ENCODE measurements around the gene FAM163B.

Gene FAM163B

DNA sequence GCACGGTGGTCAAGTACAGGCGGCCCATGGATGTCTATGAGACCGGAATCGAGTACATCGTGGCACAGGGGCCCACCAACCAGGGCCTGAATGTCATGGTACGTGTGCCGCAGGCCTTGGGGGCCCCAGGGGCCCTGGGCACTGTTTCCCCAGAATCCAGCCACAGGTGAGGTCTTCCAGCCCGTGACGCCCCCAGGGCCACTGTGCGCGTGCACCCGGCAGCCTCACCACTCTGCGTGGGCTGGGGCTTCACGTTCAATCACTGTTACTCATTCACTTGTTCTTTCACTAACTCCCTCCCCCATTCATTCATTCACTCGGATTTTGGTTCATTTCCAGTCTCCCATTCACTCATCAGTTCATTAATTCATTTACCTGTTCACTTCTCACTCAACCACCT is 62.1 kb downstream of the FAM163B start:
- no peak for DNase-seq (ENCODE audit: low read depth in 2 of 2)

DNA sequence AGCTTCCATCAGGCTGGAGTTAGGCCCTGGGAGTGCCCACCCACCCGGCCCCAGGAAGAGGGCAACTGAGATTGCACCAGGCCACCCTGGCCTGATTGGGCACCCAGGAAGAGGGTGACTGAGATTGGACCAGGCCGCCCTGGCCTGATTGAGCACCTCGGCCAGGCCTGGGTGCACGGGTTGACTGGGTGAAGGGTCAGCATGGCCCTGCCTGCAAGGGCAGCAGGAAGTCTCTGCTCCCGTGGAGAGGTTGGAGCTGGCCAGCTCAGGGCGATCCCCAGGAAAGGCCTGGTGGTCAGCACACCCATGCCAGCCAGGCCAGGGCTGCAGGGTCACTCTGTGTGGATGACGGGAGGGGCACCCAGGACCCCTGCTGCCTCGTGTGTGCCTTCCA is 62.9 kb downstream of the FAM163B start:
- no peak for DNase-seq (ENCODE audit: low read depth in 2 of 2)

DNA sequence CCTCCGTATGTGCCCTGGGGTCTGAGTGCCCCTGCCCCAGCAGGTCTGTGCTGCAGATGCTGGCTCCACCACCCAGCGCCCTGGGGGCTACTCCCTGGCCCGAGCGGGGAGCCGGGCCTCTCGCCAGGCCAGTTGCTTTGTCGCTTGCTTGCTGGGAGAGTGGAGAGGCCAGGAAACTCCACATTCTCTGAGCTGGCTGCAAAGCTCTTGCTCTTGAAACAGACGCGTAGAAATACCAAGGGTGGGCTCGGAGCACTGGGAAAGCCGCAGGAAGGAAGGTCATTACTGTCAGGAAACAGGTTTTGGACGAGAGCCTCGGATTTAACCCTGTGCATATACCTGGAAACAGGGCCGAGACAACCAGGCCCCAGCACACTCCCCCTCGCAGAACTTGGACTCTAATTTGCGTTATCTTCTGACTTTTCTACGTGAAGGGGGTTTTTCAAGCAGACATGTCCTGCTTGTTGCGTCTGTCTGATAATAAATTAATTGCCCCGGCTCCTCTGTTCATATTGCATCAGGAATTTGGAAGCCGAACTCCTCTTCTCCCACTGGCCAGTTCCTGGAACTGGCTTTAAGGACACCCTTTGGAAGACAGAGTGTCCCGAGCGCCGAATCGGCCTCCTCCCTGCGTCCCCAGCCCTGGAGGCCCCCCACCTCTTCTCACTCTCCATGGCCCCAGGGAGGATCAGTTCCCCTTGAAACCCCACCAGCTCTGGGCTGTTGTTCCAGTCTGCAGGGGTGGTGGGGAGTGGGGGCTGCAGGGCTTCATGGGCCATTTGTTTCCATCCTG is 63.5 kb downstream of the FAM163B start:
- DNase-seq (ENCODE audit: low read depth in 2 of 2), result no peak

GRCh38 chr9:133543772-133544467 is 65.3 kb downstream of the FAM163B start:
- DNase-seq (ENCODE audit: low read depth in 2 of 2), result no peak

DNA sequence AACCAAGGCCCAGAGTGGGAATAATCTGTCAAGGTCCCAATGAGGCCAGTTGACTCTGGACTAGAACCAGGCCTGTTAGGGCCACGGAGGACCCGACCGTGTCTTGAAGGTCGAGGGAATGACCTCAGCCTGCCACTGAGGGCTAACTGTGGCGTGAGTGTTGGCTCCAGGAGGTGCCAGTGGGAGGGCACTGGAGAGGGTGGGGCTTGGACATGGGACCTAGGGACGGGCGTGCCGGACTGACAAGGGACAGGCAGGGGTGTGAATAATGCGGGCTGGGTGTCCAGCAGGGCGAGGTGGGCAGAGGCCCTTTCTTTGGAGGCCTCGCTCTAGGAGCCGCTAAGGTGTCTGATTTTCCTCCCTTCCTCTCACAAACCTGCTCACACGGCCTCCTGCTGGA is 67.2 kb downstream of the FAM163B start:
- no peak for DNase-seq (ENCODE audit: low read depth in 2 of 2)

DNA sequence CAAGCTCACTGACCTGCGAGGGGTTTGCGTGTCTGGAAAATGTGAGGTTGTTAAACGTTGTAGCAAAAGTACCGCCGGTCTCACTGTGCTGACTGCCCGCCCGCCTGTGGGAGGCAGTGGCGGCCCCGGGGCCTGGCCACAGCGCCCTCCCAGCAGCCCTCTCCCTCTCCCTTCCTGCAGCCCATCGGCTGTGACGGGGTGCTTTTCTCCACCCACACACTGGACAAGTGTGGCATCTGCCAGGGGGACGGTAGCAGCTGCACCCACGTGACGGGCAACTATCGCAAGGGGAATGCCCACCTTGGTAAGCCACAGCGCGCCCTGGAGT is 68.5 kb downstream of the FAM163B start:
- no peak for DNase-seq (ENCODE audit: low read depth in 2 of 2)

DNA sequence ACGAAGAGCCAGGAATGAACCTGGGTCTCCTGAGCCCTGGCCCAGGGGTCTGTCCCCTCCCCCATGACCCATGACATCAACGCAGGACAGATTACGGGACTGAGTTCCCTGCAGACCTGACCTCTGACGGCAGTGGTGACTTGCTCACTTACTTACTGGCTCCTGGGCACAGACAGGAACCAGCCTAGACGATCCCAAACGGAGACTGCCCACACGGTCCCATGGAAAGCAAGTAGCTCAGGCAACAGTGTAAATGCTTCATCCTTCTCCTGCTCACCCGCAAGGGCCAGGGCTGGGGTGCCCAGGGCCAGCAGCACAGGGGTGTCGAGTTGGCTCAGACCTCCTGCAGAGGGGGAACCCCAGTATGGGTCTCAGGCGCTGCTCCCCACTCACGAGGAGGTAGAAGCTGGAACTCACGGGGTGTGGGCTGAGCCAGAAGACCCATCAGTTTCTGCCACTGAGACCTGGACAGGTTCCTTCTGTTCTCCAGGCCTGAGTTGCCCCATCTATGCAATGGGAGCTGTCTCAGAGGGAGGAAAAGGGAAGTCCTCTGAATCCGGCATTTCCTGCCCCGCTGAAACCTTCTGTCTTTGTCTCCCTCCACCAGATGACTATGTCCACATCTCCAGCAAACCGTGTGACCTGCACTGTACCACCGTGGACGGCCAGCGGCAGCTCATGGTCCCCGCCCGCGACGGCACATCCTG is 69.0 kb downstream of the FAM163B start:
- DNase-seq (ENCODE audit: low read depth in 2 of 2), result no peak

DNA sequence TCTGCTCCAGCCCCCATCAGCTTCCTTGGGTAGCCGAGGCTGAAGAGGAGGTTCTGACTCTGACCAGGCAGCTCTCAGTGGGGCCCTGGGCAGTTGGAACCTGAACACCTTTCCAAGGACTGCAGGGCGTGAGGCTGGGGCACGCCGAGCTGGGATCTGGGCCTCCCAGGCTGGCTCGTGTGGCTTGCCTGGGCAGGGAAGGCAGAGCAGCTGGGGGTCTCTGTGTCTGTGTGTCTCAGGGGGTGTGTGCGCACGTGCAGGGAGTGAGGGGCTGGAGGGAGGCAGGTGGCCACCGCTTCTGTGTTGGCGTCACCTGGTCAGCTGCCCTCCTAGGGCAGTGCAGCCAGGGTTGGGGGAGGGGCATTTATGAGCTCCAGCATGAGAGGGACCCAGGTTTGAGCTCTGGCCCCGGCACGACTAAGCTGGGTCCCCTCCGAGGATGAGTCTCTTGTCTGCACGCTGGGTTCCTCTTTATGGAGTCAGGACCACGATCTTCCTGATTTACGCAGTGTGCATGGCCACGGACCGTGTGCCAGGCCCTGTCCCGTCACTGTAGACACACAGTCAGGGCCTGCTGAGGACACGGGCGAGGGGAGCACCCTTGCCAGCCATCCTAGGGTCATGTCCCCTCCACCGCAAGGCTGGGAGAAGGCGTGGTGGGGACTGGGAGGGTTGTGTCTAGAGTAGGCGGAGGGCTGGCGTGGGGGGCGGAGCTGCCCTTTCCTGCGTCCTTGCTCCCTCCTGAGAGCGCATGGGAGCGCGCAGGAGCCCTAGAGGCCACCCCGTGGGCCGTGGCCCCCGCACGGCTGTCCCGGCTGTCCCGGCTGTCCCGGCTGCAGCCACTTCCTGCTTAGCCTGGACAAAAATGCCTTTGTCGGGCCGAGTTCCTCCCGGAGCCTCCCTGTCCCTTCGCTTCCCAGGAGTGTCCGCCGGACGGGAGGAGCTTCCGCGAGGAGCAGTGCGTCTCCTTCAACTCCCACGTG is 70.0 kb downstream of the FAM163B start:
- DNase-seq (ENCODE audit: low read depth in 2 of 2), result no peak

- DNase-seq (ENCODE audit: low read depth in 2 of 2), result no peak
These were observed 71.0 kb downstream of the FAM163B start for GRCh38 chr9:133538176-133538575.

DNA sequence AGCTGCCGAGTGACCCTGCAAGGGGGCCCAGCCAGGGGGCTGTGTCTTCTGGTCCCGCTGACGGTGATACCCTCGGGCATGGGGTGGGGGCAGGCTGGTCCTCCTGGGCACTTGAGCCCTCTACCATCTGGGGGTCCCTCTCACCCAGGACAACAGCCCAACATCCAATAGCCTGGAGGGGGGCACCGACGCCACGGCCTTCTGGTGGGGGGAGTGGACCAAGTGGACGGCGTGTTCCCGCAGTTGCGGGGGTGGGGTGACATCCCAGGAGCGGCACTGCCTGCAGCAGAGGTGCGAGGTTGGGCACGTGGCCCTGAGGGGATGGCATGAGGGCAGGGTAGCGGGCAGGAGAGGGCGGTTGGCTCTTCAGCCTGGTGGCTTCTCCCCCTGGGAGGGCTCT is 71.9 kb downstream of the FAM163B start:
- DNase-seq (ENCODE audit: low read depth in 2 of 2), result no peak

DNA sequence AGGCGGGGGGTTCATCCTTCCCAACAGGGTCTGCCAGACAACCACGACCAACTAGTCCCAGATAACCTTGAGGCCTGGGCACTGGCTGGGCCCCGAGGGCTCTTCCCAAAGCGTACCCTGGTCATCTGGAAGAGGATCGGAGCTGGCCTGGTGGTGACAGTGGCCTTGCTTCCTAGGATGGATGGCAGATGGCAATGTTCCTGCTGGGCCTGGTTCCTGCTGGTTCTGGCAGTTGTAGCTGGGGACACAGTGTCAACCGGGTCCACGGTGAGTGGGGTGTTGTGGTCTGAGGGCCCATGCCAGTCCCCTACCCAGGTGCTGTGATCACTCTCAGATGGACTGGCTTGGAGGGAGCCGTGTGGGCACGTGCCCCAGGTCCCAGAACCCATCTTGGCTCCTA is 72.7 kb downstream of the FAM163B start:
- DNase-seq (ENCODE audit: low read depth in 2 of 2), result no peak

GRCh38 chr9:133536080-133536479 is 73.1 kb downstream of the FAM163B start:
- DNase-seq (ENCODE audit: low read depth in 2 of 2), result no peak

GRCh38 chr9:133535306-133535877 is 73.8 kb downstream of the FAM163B start:
- no peak for DNase-seq (ENCODE audit: low read depth in 2 of 2)

DNA sequence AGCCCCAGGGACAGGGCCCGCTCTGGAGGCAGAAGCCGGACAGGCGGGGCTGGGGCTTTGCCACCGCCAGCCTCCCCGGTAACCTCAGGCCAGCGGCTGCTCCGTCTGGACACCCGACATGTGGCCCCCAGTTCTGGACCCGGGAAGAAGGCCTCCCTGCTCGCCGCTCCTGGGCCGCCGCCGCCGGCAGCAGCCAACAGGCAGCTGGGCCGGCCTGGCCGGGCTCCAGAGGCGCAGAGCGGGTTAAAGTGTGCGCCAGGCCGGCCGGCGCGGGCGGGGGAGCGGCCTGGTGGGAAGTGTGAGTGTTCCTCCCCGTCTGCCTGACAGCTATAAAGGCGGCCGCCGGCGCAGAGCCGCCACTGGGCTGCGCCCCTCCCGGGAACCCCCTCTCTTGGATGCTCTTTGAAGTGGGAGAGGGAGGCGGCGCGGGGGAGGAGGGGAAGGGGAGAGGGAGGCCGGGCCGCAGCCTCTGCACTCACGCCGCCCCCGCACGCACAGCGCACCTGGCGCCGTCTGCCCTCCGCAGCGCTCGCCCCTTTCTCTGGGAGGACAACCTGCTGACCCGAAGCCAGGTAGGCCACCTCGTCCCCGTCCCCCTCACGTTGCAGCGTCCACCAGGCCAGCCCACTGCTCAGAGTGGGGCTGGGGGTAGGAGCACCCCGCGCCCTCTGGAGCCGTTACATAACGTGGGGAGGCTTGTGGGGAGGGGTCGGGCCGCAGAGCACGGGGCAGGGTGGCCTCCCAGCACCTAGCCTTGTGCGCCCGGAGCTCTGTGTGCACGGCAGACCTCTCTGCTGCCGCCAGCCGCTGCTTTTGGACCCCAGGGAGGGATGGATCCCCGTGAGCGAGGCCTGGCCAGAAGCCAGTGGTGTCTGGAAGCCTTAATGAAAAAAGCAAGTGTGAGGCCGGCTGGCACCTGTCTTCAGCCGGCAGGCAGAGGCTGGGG is 74.6 kb downstream of the FAM163B start, which contains the start of gene ADAMTSL2:
Gene ADAMTSL2 (plus strand): TSS at position 359 of the 946 bp plus-strand sequence. CDS start 2,009 bp downstream, outside the sequence.
- peak in 1 of 2 donors; percentile 17 for DNase-seq (ENCODE audit: low read depth in 2 of 2)

DNA sequence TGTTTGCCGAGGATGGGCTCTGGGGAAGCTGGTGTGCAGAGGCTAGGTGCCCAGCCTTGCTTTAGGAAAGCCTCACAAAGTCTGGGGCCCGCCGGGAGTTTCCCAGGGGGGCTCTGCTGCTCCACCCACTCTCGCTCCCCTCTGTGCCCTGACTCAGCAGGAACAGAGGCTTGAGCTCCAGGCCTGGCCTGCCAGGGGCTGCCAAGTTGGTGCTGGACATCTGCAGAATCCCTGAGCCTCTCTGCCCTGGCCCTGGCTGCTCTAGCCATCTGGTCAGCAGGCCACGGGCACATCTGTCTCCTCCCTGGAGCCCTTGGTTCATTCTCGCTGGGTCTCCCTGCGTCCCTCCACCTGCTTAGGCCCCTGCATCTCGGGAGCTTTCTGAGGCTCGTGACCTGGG is 75.3 kb downstream of the FAM163B start:
- DNase-seq (ENCODE audit: low read depth in 2 of 2), result no peak

DNA sequence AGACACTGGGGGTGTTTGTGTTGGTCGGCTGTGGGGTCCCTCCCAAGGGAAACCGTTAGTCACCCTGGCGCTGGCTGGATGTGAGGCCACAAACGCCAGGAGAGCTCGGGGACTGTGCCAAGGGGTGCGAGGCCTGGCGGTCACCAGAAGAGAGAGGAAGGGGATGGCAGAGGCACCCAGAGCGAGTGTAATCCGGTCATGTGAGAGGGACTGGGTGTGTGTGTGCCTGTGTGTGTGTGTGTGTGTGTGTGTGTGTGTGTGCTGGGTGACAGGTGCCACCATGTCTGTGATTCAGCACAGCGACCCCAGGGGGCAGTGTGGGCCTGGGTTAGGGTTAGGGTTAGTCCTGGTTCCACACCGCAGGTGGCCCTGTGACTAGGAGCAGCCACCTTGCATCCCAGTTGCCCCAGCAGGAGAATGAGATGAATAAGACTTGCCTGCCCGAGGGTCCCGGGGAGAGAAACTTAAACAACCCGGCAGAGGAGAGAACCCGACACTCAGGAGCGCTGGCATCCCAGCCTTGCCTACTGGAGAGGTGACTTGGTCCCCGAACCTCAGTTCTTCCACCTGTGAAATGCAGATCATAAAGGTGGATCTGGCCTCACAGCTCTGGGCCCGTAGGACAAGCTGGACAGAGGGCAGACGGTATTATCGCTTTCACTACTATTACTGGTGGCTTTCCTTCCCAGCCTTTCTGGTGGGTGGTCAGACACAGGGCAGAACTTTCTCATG is 76.1 kb downstream of the FAM163B start:
- DNase-seq (ENCODE audit: low read depth in 2 of 2), result peak; percentile 58 to 67

- no peak for DNase-seq (ENCODE audit: low read depth in 2 of 2)
These were observed 77.9 kb downstream of the FAM163B start for GRCh38 chr9:133531293-133531692.

DNA sequence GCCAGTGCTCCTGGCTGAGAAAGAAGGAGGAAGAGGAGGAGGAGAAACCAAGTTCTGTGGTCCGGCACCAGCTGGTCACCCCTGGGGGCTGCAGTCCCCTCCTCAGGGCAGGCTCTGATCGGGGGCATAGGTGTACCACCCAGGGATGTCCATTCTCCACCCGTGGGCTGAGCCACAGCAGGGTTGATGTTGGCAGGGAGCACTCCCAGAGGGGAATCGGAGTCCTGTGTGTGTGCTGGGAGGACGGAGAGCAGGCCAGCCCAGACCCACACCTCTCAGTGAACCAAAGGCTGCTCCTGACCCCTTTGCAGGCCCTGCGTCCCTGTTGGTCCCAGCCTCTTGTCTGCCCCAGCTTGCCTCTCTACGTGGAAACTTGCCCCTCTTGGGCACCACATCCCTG is 79.3 kb downstream of the FAM163B start:
- no peak for DNase-seq (ENCODE audit: low read depth in 2 of 2)

- no peak for DNase-seq (ENCODE audit: low read depth in 2 of 2)
These were observed 79.7 kb downstream of the FAM163B start for GRCh38 chr9:133529457-133529856.

Measured in stimulated activated CD8-positive, alpha-beta memory T cell treated with anti-CD3 and anti-CD28 coated beads, Interleukin-2, amount 100 ng/mL, for 48 hours (primary cell).